Measurements from ENCODE around the gene BCDIN3D. TPM values are rescaled to one million over a fixed set of nuclear protein-coding genes. Genes with fewer than 3 reads are reported as not detected.

Gene BCDIN3D
- total and polyA plus RNA-seq, 2 of the 8 experiments (the other 6 are each of a cell fraction or from before 2014, with no cell fraction given), result 1.6 to 2.4 TPM

GRCh38 chr12:49887536-49888401 lies 44.9 kb upstream of the BCDIN3D start (continued):
- no peak for TF ChIP-seq JUND (IDR thresholded peaks at IDR 0.05; ENCODE audit: low read length)

All from H1 (cell line).